Upper lobe of left lung (tissue), 6 donors: ENCODE data around the gene DGCR2. TPM values are rescaled to one million over a fixed set of nuclear protein-coding genes. Genes with fewer than 3 reads are reported as not detected.

Experiments
- ATAC-seq, 2 donors: fragments of 200-7000 bp; cut with Tn5 transposase; one replicate each; pipeline ENCODE4 v1.9.1; 2022; ENCODE audit warnings: mild to moderate bottlenecking in 2 of 2, moderate library complexity in 2 of 2; ENCODE audit not compliant: low FRiP score in 2 of 2
- DNase-seq, 2 donors: peaks; one replicate each; pipeline ENCODE4 v3.0.0-alpha.2; 2019 to 2020
- H3K27ac ChIP-seq, 4 donors: fragments of 200-600 bp; sonication (generic); one replicate each; pipeline ENCODE4 v1.5.1; 2016 to 2019
- H3K27me3 ChIP-seq, 4 donors: fragments of 200-600 bp; sonication (generic); one replicate each; pipeline ENCODE4 v1.5.1; 2017 to 2019
- H3K36me3 ChIP-seq, 4 donors: fragments of 200-600 bp; sonication (generic); one replicate each; pipeline ENCODE4 v1.5.1; 2016 to 2019
- H3K4me1 ChIP-seq, 4 donors: fragments of 200-600 bp; sonication (generic); one replicate each; pipeline ENCODE4 v1.5.1; 2018 to 2019
- H3K4me3 ChIP-seq, 4 donors: fragments of 200-600 bp; sonication (generic); one replicate each; pipeline ENCODE4 v1.5.1; 2017 to 2019; ENCODE audit warnings: mild to moderate bottlenecking in 2 of 4, moderate library complexity in 1 of 4
- H3K9me3 ChIP-seq, 4 donors: fragments of 200-600 bp; sonication (generic); one replicate each; pipeline ENCODE4 v1.5.1; 2018 to 2019
- CTCF ChIP-seq, 6 experiments: fragments of 450-650 bp in 4 of 6; fragments of 200-600 bp in 2 of 6; sonication (generic) in 2 of 6; IDR thresholded peaks; one replicate each; pipeline ENCODE4 v1.5.1; 2016 to 2019; ENCODE audit warnings: antibody characterized with exemption in 6 of 6
- EP300 ChIP-seq, 4 donors: sonication (generic); formaldehyde crosslinking; IDR thresholded peaks; one replicate each; pipeline ENCODE4 v1.5.1; 2017; ENCODE audit warnings: antibody characterized with exemption in 4 of 4, control low read depth in 2 of 4
- POLR2A ChIP-seq, 4 donors: fragments of 450-650 bp; IDR thresholded peaks; one replicate each; pipeline ENCODE4 v1.5.1; 2016 to 2017; ENCODE audit warnings: antibody characterized with exemption in 4 of 4, mild to moderate bottlenecking in 2 of 4
- POLR2AphosphoS5 ChIP-seq, 2 donors: sonication (generic); formaldehyde crosslinking; IDR thresholded peaks; one replicate each; pipeline ENCODE4 v1.5.1; 2017; ENCODE audit warnings: antibody characterized with exemption in 2 of 2
- WGBS, 2 donors: methylation state at CpG; one replicate each; pipeline ENCODE4 v1.1.5; 2017 to 2018; 5-methylcytosine and 5-hydroxymethylcytosine counted together
- total RNA-seq, 6 donors: library from RNA; depleted of rRNA in 4 of 6; stranded (reverse); fragments of >200 nt in 4 of 6; gene quantifications; one replicate each; pipeline versions ENCODE4 v1.1.0 to v1.2.1, GENCODE V29; 2016 to 2021
- donor health status: DM: no; HTN: no; CAD: no; lungs with moderate emphysema.
- donor health status: DM: no; HTN: yes; CAD: no; lungs with severe emphysema.

Gene DGCR2
- total RNA-seq, 6 donors from 2014 or later, result 65.9 to 101 (median 89.9) TPM

- peaks cover 62 to 77% (median 70%) of the 10 kb centered on the region in 4 donors for H3K4me1 ChIP-seq
- 82 to 93% methylated on average over 3 to 4 of the region's 4 CpGs for whole genome bisulfite sequencing, 2 donors
- no peaks in the 10 kb centered on the region for H3K27me3 ChIP-seq
- peaks cover 0 to 9% (median 0%) of the 10 kb centered on the region in 4 donors for H3K36me3 ChIP-seq
- TF ChIP-seq POLR2AphosphoS5 (IDR thresholded peaks at IDR 0.05) (no peak), POLR2A (IDR thresholded peaks at IDR 0.05) (no peak), CTCF (IDR thresholded peaks at IDR 0.05) (no peak), EP300 (IDR thresholded peaks at IDR 0.05) (no peak)
- no peaks in the 10 kb centered on the region for H3K9me3 ChIP-seq
- ATAC-seq (no peak), DNase-seq (no peak)
- H3K4me3 ChIP-seq, result no peak overlapping the region
- no peak overlapping the region for H3K27ac ChIP-seq
Measured at GRCh38 chr22:19118329-19118880, 3.8 kb downstream of the DGCR2 start.

GRCh38 chr22:19117111-19117512, 5.1 kb downstream of the DGCR2 start:
- peak overlapping the region in 1 of 4 donors; percentile 18 for H3K27ac ChIP-seq

DNA sequence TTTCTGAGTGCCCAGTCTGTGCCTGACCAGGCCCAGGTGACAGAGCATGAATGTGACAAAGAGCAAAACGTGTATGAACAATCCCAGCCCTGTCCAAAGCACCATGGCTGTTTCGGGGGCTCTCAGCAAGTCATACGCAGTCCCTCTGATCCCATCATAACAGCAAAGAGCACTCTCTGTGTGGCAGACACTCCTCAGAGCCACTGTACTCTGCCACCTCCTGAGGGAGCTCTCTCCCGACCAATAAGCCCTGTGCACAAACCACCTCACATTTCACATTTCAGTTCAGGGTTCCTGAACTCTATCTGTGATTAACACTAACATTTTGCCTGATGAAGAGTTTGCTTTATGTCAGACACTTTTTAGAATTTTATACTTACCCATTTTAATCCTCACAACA, 6.6 kb downstream of the DGCR2 start:
- H3K27me3 ChIP-seq, result no peaks in the 10 kb centered on the region
- TF ChIP-seq EP300 (IDR thresholded peaks at IDR 0.05) (no peak), POLR2AphosphoS5 (IDR thresholded peaks at IDR 0.05) (no peak), POLR2A (IDR thresholded peaks at IDR 0.05) (no peak), CTCF (IDR thresholded peaks at IDR 0.05) (no peak)
- DNase-seq (no peak), ATAC-seq (no peak)
- no peaks in the 10 kb centered on the region for H3K9me3 ChIP-seq
- H3K27ac ChIP-seq, result no peak overlapping the region
- no peak overlapping the region for H3K4me3 ChIP-seq
- 75 to 79% methylated on average over 4 of the region's 4 CpGs for WGBS, 2 donors
- H3K36me3 ChIP-seq, result peaks cover 0 to 9% (median 0%) of the 10 kb centered on the region in 4 donors
- H3K4me1 ChIP-seq, result peaks cover 59 to 71% (median 65%) of the 10 kb centered on the region in 4 donors

More at GRCh38 chr22:19117111-19117512, 5.1 kb downstream of the DGCR2 start:
- Histone ChIP-seq H3K27me3 (no peaks in the 10 kb centered on the region), H3K9me3 (no peaks in the 10 kb centered on the region), H3K36me3 (peaks cover 0 to 9% (median 0%) of the 10 kb centered on the region in 4 donors), H3K4me1 (peaks cover 55 to 69% (median 66%) of the 10 kb centered on the region in 4 donors), H3K4me3 (no peak overlapping the region)
- 60 to 75% methylated on average over 9 of the region's 9 CpGs for WGBS, 2 donors
- no peak for TF ChIP-seq POLR2A (IDR thresholded peaks at IDR 0.05)
- peak in 1 of 2 donors; percentile 27 for ATAC-seq
- peak in 1 of 2 donors; percentile 53 for DNase-seq

DNA sequence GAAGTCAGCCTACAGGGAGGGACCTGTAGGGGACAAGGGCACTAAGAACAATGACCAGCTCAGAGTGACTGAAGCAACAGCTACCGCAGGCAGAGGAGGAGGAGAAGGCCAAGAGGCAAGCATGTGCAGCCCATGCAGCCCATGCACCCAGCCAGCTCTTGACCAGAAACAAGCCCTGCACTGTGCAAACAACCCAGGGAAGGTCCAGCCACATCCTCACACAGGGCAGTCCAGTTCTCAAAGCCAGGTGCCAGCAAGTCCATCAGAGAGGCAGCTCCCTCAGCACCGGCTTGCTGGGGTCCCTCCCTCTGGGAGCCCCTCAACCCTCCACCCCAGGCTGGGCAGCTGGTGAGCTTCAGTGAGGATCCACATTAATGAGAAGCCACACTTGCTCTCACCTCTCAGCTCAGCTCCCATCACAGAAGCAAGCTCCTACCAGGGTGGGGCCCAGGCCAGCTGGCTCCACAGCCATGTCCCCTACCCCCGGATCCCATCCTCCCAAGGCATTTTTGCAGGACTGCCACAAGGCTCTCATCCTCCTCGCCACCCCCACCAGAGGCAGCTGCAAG, 7.1 kb downstream of the DGCR2 start:
- no peaks in the 10 kb centered on the region for H3K9me3 ChIP-seq
- peaks cover 59 to 71% (median 65%) of the 10 kb centered on the region in 4 donors for H3K4me1 ChIP-seq
- H3K27ac ChIP-seq, result no peak overlapping the region
- DNase-seq (no peak), ATAC-seq (peak in 1 of 2 donors; percentile 9)
- 80 to 95% methylated on average over 4 of the region's 4 CpGs for WGBS, 2 donors
- H3K27me3 ChIP-seq, result no peaks in the 10 kb centered on the region
- H3K4me3 ChIP-seq, result no peak overlapping the region
- no peak for TF ChIP-seq POLR2A (IDR thresholded peaks at IDR 0.05)
- no peak for TF ChIP-seq CTCF (IDR thresholded peaks at IDR 0.05)
- TF ChIP-seq POLR2AphosphoS5 (IDR thresholded peaks at IDR 0.05), result no peak
- TF ChIP-seq EP300 (IDR thresholded peaks at IDR 0.05), result no peak
- H3K36me3 ChIP-seq, result peaks cover 0 to 9% (median 0%) of the 10 kb centered on the region in 4 donors

GRCh38 chr22:19113429-19113828, 8.8 kb downstream of the DGCR2 start:
- WGBS, 2 donors, result 91 to 95% methylated on average over 5 of the region's 5 CpGs
- peaks cover 57 to 69% (median 65%) of the 10 kb centered on the region in 4 donors for H3K4me1 ChIP-seq
- no peak for TF ChIP-seq CTCF (IDR thresholded peaks at IDR 0.05)
- no peak for TF ChIP-seq EP300 (IDR thresholded peaks at IDR 0.05)
- no peak for TF ChIP-seq POLR2AphosphoS5 (IDR thresholded peaks at IDR 0.05)
- no peak for TF ChIP-seq POLR2A (IDR thresholded peaks at IDR 0.05)

More at GRCh38 chr22:19113429-19113828, 8.8 kb downstream of the DGCR2 start:
- DNase-seq (no peak), ATAC-seq (no peak)
- Histone ChIP-seq H3K4me3 (no peak overlapping the region), H3K36me3 (peaks cover 0 to 9% (median 0%) of the 10 kb centered on the region in 4 donors), H3K27me3 (no peaks in the 10 kb centered on the region), H3K27ac (no peak overlapping the region), H3K9me3 (no peaks in the 10 kb centered on the region)
